ENCODE data around the gene NOX4.

Gene NOX4

GRCh38 chr11:89456681-89457080 lies 34.5 kb downstream of the NOX4 start:
- no peak overlapping the region for H3K27ac ChIP-seq (replicated peaks)
- H3K27me3 ChIP-seq (ENCODE audit: insufficient read depth, poor library complexity, severe bottlenecking) = no peaks in the 10 kb centered on the region
- no peak overlapping the region for H3K4me3 ChIP-seq (replicated peaks; ENCODE audit: insufficient read depth, low read length)
- TF ChIP-seq GABPA (IDR thresholded peaks at IDR 0.05; ENCODE audit: low read depth) = no peak
- no peak for TF ChIP-seq REST (IDR thresholded peaks at IDR 0.05; ENCODE audit: insufficient replicate concordance, low read depth)
- TF ChIP-seq POLR2AphosphoS5 (IDR thresholded peaks at IDR 0.05; ENCODE audit: low read depth) = no peak
- no peak for TF ChIP-seq CTCF (IDR thresholded peaks at IDR 0.05; ENCODE audit: insufficient read depth, low read length)
- no peak for TF ChIP-seq SPI1 (IDR thresholded peaks at IDR 0.05; ENCODE audit: borderline replicate concordance, low read depth)
- no peak for DNase-seq (ENCODE audit: low read depth in 1 of 2, low spot score in 1 of 2)

GRCh38 chr11:89452780-89453179 lies 38.4 kb downstream of the NOX4 start:
- Histone ChIP-seq H3K27me3 (ENCODE audit: insufficient read depth, poor library complexity, severe bottlenecking) (no peaks in the 10 kb centered on the region), H3K4me3 (replicated peaks; ENCODE audit: insufficient read depth, low read length) (no peak overlapping the region), H3K27ac (replicated peaks) (no peak overlapping the region)
- no peak for DNase-seq (ENCODE audit: low read depth in 1 of 2, low spot score in 1 of 2)
- TF ChIP-seq SPI1 (IDR thresholded peaks at IDR 0.05; ENCODE audit: borderline replicate concordance, low read depth) = no peak
- TF ChIP-seq POLR2AphosphoS5 (IDR thresholded peaks at IDR 0.05; ENCODE audit: low read depth) = no peak
- no peak for TF ChIP-seq GABPA (IDR thresholded peaks at IDR 0.05; ENCODE audit: low read depth)
- TF ChIP-seq REST (IDR thresholded peaks at IDR 0.05; ENCODE audit: insufficient replicate concordance, low read depth) = no peak
- no peak for TF ChIP-seq CTCF (IDR thresholded peaks at IDR 0.05; ENCODE audit: insufficient read depth, low read length)

- no peak for DNase-seq (ENCODE audit: low read depth in 1 of 2, low spot score in 1 of 2)
- Histone ChIP-seq H3K4me3 (replicated peaks; ENCODE audit: insufficient read depth, low read length) (no peak overlapping the region), H3K27ac (replicated peaks) (no peak overlapping the region), H3K27me3 (ENCODE audit: insufficient read depth, poor library complexity, severe bottlenecking) (no peaks in the 10 kb centered on the region)
- TF ChIP-seq CTCF (IDR thresholded peaks at IDR 0.05; ENCODE audit: insufficient read depth, low read length) (no peak), GABPA (IDR thresholded peaks at IDR 0.05; ENCODE audit: low read depth) (no peak), POLR2AphosphoS5 (IDR thresholded peaks at IDR 0.05; ENCODE audit: low read depth) (no peak), SPI1 (IDR thresholded peaks at IDR 0.05; ENCODE audit: borderline replicate concordance, low read depth) (no peak), REST (IDR thresholded peaks at IDR 0.05; ENCODE audit: insufficient replicate concordance, low read depth) (no peak)
Observed at GRCh38 chr11:89447845-89448244, 43.3 kb downstream of the NOX4 start.

Data from HL-60 (cell line).